ENCODE results near the gene TRAF4. TPM values are rescaled to one million over a fixed set of nuclear protein-coding genes. Genes with fewer than 3 reads are reported as not detected.
A peak's percentile ranks its signal among the peaks of the same experiment; 100 is the strongest.

The TRAF4 gene
- total and polyA plus RNA-seq, 9 of the 15 experiments (the other 6 are each of a cell fraction or from before 2014, with no cell fraction given) = 2.4 to 147 (median 72.4) TPM

GRCh38 chr17:28702752-28703150, 41.1 kb upstream of the TRAF4 start (continued):
- TF ChIP-seq PHTF2 (CRISPR knock-in tag; IDR thresholded peaks at IDR 0.05) = no peak
- TF ChIP-seq ARID3B (CRISPR knock-in tag; IDR thresholded peaks at IDR 0.05; ENCODE audit: borderline replicate concordance) = no peak
- no peak for TF ChIP-seq BRD4 (IDR thresholded peaks at IDR 0.05)

- TF ChIP-seq POLR2AphosphoS2 (IDR thresholded peaks at IDR 0.05; ENCODE audit: low read length) = no peak
- TF ChIP-seq ZBTB40 (IDR thresholded peaks at IDR 0.05) = no peak
- TF ChIP-seq ZBTB40 (CRISPR knock-in tag; IDR thresholded peaks at IDR 0.05) = no peak
- TF ChIP-seq ZNF79 (CRISPR knock-in tag; IDR thresholded peaks at IDR 0.05; ENCODE audit: low read depth) = no peak
- TF ChIP-seq PCBP2 (IDR thresholded peaks at IDR 0.05; ENCODE audit: low read depth, low read length, poor library complexity, severe bottlenecking) = no peak
- no peak for TF ChIP-seq POLR2G (IDR thresholded peaks at IDR 0.05; ENCODE audit: low read depth, low read length)
These were observed 40.1 kb upstream of the TRAF4 start for GRCh38 chr17:28703552-28704218.

More at GRCh38 chr17:28703552-28704218, 40.1 kb upstream of the TRAF4 start:
- no peak overlapping the region for H3K4me3 ChIP-seq
- H3K27me3 ChIP-seq (ENCODE audit: control insufficient read depth in 2 of 2, insufficient read depth in 2 of 2, low read length in 2 of 2) = no peaks in the 10 kb centered on the region
- peaks cover 2 to 7% of the 10 kb centered on the region in 2 experiments; a peak in 3 of 5 replicates for H3K4me1 ChIP-seq (replicated peaks in 1 of 2; ENCODE audit: control insufficient read depth in 2 of 2, insufficient read depth in 2 of 2, low read length in 2 of 2)
- no TSS peak for BruUV-seq (replicated peaks)
- intact Hi-C loops (cut with micrococcal nuclease) (no loop called here), in situ Hi-C loops (cut with MboI) (no loop called here)
- H3K9me1 ChIP-seq (ENCODE audit: control insufficient read depth, insufficient read depth, low read length) = no peaks in the 10 kb centered on the region
- ATAC-seq = no peak
- no peaks in the 10 kb centered on the region for H3K79me2 ChIP-seq (ENCODE audit: control insufficient read depth, insufficient read depth, low read length)
- no peaks in the 10 kb centered on the region; the same call in 1 of the 2 replicates for H4K20me1 ChIP-seq (replicated peaks; ENCODE audit: control insufficient read depth, insufficient read depth, low read length)
- CTCF ChIA-PET (ENCODE audit: low intra/inter-chr PET ratio) = interaction anchor here (0.6 kb wide), 1 partner anchor 21 kb away, joined by 3 read pairs; no protein-coding TSS in a partner anchor
- peaks cover 65% of the 10 kb centered on the region for H3K36me3 ChIP-seq (ENCODE audit: control insufficient read depth, insufficient read depth, low read length)
- no peaks in the 10 kb centered on the region for H3K9me3 ChIP-seq (replicated peaks; ENCODE audit: control insufficient read depth, insufficient read depth, low read depth, low read length)
- FAIRE-seq = no peak
- peak in 1 of 4 experiments; percentile 19 for DNase-seq (ENCODE audit: extremely low read depth in 1 of 4, low spot score in 3 of 4)
- no peak overlapping the region for H3K4me2 ChIP-seq (ENCODE audit: insufficient read depth, low read length)
- H3K9ac ChIP-seq (ENCODE audit: insufficient read depth in 1 of 2, low read depth in 2 of 2, low read length in 2 of 2) = 0 out of 4 replicates have a peak overlapping the region, but pooled peaks of 1 of the 2 experiments have one; percentile 39
- no peak overlapping the region for H3K27ac ChIP-seq (ENCODE audit: extremely low read depth, low read depth, low read length)
- POLR2A ChIA-PET = interaction anchor here (0.7 to 4.0 kb wide), 8 partner anchors 8 to 42 kb away, joined by 3 to 27 read pairs (median 5); partner anchors contain the start of genes PROCA1, RPL23A, SDF2 and SUPT6H
- 81% methylated on average over 16 of the region's 16 CpGs for WGBS (ENCODE audit: insufficient coverage, low coverage, missing lambda C conversion rate)
- H2AFZ ChIP-seq (ENCODE audit: low read depth, low read length) = no peak overlapping the region

All from K562 (cell line).